Sciatic nerve (tissue), 2 donors: Measurements from ENCODE around the gene DIP2C. TPM values are rescaled to one million over a fixed set of nuclear protein-coding genes. Genes with fewer than 3 reads are reported as not detected.
"Not testable (repeated sequence)": the region's sequence is repeated elsewhere in the genome, so short reads cannot be mapped to it uniquely, and the experiment has no call there.

ENCODE experiments used
- ATAC-seq: fragments of 200-7000 bp; cut with Tn5 transposase; one replicate; pipeline ENCODE4 v1.9.1; 2020; ENCODE audit warnings: mild to moderate bottlenecking, moderate library complexity
- DNase-seq: peaks from one replicate; pipeline ENCODE4 v3.0.0-alpha.2; 2020; ENCODE audit warnings: low spot score
- intact Hi-C: fragments of 100-400 bp; cut with DNase I; formaldehyde crosslinking; loops from one replicate; pipeline ENCODE4 v1.14.2; 2022
- total RNA-seq: library from RNA; stranded (reverse); fragmentation: NEBNext Ultra II Directional; extraction: Animal tissue kit (Norgen Biotek cat#: 25700); gene quantifications from one replicate; pipeline ENCODE4 v1.2.1, GENCODE V29; 2021
- donor health status: DM: no; HTN: no; CAD: no.
- donor health status: DM: no; HTN: no; CAD: no.

DIP2C gene
- total RNA-seq, 1 donor from 2014 or later = 38.7 TPM

DNA sequence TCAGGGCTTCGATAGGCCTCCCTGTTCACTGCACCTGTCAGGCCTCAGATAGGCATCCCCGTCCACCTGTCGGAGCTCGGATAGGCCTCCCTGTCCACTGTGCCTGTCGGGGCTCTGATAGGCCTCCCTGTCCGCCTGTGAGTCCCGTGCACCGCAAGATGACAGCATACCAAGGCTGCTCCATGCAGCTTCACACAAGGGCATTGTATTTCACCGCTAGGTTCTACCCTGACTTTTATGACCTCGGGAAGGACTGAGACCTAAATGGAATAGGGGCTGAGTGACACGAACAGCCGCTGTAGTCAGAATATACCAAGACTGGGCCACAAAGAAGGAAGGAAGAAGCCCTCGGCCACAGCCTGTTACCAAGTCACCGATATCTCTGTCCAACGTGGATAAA is 271.2 kb downstream of the DIP2C start:
- DNase-seq (no peak), ATAC-seq (no peak)
- intact Hi-C loops = no loop called here

DNA sequence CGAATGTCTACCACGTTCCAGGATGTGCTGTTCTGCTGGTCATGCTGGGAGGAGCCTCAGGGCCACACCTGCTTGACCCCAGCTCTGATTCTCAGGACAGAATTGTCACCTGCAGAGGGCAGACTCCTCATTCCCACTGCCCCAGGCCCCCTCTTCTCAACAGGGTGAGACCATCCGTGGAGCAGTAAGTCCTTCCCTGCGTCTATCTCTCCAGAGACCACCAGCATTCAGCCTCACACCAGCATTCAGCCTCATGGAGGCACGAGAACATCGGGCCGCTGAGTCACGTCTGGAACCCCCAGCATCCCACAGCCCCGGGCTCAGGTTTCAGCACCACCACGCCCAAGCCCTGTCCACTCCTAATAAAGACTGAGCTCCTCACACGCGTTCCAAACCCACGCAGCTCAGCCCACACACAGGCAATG is 273.4 kb downstream of the DIP2C start:
- intact Hi-C loops = no loop called here
- no peak for ATAC-seq
- DNase-seq = no peak

DNA sequence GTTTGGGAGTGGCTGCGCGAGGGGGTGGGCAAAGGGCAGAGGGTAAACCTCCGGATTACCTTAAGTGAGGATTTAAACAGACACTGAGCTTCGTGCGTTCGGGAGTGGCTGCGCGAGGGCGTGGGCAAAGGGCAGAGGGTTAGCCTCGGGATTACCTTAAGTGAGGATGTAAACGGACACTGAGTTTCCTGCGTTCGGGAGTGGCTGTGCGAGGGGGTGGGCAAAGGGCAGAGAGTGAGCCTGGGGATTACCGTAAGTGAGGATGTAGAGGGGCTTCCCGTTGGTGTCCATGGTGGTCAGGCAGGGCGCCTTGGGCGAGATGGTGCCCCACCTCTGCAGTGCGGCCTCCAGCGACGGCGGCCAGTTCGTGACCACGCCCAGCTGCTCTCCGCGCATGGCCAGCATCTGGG is 275.8 kb downstream of the DIP2C start:
- DNase-seq = no peak
- no peak for ATAC-seq

DNA sequence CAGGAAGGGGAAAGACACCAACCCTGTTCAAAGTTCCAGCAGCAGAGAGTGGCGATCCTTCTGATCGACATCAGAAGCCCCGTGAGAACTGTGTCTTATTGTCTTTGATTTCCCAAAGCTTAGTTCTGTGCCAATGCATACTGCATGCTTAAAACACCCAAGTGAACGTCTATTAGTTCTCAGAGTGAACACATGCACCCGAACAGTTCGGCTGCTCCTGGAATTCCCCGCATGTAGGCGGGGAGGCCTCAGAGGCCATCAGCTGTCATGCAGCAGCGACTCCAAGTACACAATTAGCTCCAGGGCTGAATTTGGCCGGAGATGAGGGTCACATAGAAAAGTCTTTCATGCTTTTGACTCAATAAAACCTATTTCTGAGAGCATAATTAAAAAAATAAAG is 277.4 kb downstream of the DIP2C start:
- DNase-seq = no peak
- no peak for ATAC-seq
- intact Hi-C loops = no loop called here

More for the DNA sequence above, 275.8 kb downstream of the DIP2C start:
- intact Hi-C loops = no loop called here

DNA sequence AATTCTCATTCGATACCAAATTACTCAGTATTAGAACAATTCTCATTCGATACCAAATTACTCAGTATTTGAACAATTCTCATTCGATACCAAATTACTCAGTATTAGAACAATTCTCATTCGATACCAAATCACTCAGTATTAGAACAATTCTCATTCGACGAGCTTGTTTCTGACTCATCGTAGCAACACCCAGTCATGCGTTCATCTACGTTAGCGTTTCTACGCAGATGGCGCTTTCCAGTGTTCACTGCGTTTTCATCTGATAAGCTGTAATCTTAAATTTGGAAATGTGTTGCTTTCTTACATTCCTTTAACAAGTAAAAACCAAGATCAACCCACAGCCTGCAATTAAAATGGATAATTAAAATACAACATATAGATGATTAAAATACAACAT is 277.9 kb downstream of the DIP2C start:
- intact Hi-C loops = no loop called here
- ATAC-seq (no peak), DNase-seq (no peak)

DNA sequence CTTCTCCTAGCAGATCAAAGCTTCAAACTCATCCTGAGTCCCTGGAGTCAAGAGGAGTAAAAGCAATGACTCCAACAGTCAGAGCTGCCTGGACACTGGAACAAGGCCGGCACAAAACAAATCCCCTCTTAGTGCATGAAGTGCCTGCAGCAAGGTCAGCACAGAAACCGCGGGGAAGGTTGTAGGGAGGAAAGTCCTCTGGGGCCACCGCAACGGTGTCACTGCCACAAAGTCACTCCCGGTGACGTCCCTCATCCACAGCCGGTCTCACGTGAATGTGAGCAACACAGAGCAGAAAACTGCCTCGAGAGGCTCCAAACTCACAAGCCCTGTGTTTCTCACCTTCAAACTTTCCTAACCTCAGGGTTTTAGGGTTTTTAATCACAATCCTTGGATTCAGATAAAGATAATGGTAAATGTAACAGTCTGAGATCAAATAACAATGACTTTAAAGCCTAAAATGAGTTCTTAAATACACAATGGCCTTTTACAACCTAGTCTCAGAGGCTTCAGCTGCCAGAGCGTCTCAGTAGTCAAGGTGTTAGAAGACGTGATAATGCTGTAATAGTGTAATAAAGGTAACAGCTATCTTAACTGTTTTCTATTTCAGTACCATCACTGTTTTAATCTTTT is 279.9 kb downstream of the DIP2C start:
- DNase-seq = no peak
- intact Hi-C loops = no loop called here
- ATAC-seq = no peak

DNA sequence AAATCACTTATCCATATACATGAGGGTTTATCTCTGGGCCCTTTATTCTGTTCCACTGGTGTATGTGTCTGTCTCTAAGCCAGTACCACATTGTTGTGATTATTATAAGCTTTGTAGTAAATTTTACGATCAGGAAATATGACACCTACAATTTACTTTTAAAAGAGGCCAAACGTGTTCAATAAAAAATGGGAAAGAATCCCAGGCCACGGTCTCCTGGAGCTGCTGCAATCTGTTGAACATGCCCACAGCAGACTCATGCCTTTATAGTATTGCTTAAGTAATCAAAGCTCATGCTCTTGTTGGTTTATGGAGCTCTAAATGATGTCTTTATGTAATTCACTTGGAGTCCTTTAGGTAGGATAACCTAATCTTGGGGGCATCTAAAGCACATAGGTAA is 281.2 kb downstream of the DIP2C start:
- intact Hi-C loops = no loop called here
- DNase-seq (no peak), ATAC-seq (no peak)

DNA sequence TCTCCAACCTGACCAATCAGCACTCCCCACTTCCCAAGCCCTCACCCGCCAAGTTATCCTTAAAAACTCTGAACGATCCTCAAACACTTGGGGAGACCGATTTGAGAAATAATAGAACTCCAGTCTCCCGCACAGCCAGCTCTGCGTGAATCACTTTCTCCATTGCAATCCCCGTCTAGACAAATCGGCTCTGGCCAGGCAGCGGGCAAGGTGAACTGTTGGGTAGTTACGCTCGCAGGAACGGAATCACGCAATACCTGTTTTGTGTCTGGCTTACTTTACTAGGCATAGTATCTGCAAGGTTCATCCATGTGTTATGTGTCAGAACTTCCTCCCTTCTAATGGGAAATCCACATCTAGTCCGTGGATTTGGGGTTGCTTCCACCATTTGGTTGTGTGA is 282.5 kb downstream of the DIP2C start:
- DNase-seq (no peak), ATAC-seq (no peak)
- intact Hi-C loops = no loop called here

DNA sequence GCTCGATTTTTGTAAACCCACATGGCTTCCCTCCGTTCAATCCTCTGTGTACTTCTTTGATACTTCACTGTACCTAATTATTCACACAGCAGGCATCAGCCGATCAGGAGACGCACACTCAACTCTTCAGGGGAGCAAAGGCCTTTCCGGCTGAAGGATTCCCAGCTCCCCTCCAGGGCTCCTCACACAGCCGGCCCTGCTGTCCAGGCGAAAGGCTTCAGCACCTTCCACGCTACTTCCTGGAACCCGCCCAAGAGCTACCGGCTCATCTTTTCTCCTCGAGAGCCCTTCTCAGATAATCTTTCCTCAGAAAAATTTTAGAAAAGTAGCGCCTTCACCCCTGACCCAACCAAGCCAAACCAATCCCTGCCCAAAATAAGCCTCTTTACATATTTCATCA is 283.8 kb downstream of the DIP2C start:
- intact Hi-C loops = no loop called here
- ATAC-seq (no peak), DNase-seq (no peak)

DNA sequence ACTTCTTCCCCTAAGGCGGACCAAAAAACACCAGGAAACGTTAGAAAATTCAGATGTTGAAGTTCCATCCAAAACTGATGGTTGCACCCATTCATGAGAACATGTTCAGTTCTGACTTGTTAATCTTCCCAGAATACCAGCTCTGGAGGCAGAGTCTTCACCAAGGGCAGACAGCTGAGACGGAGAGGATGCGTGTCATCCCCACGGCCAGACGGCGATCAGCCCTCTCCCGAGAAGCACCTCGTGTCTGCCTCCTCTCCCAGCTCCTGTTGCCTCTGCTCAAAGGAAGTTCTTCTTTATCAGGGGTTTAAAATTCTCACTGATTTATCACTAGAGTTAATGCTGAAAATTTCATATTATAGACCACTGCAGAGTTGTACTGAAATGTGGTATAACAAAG is 284.5 kb downstream of the DIP2C start:
- ATAC-seq (no peak), DNase-seq (no peak)
- intact Hi-C loops = no loop called here

DNA sequence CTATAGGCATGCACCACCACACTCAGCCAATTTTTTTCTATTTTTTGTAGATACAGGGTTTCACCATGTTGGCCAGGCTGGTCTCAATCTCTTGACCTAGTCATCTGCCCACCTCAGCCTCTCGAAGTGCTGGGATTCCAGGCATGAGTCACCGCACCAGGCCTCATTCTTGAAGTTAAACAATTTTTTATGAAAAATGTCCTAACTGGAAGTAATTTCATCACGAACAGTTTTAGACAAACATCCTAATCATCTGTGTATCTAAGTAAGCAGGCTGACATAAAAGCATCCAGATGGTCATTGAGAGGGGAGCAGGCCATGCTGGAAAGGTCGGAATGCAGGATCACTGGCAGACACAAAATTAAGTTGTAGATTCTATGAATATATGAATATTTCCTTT is 285.1 kb downstream of the DIP2C start:
- intact Hi-C loops = no loop called here
- DNase-seq (no peak), ATAC-seq (no peak)

DNA sequence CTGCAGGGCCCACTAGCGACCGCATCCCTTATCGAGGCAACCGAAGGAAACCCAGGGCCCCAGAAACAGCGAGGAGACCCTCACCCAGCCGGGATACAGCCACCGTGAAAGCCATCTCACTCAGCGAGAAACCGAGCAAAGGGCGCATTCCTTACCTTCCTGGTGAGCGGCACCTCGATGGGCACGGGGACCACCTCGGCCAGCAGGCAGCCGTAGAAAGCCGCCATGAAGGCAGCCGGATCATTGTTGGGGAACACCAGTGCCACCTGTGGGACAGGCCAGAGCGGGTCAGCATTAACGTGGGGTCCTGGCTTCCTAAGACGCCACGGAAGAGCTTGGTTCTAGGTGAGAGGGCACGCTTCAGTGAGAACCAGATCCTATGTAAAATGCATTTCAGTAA is 290.5 kb downstream of the DIP2C start:
- ATAC-seq (no peak), DNase-seq (no peak)
- intact Hi-C loops = no loop called here

DNA sequence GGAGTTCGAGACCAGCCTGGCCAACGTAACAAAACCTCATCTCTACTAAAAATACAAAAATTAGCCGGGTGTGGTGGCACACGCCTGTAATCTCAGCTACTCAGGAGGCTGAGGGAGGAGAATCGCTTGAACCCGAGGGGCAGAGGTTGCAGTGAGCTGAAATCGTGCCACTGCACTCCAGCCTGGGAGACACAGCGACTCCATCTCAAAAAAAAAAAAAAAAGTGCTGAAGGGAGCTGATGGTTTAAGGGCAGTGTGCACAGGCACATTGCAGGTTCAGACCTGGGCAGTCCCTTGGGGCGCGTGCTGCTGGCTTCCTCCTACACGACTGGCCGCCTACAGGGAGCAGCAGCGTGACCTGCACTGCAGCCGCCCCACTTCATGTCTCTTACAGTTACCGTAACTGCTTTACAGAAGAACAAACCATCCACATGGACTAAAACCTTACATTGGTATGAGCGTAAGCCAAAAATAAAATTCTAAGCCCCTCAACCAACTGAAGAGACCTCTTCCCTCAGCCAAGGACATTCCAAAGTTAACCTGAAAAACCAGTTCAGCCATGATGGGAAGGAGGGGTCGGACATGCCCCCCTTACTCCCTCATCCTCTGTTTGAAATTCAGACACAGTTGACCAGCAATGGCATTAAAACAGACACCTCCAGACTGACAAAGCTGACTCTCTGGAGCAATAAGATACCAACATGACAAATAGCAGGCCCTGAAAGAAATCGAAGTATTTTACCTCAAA is 292.0 kb downstream of the DIP2C start:
- DNase-seq = no peak
- intact Hi-C loops = no loop called here
- no peak for ATAC-seq

DNA sequence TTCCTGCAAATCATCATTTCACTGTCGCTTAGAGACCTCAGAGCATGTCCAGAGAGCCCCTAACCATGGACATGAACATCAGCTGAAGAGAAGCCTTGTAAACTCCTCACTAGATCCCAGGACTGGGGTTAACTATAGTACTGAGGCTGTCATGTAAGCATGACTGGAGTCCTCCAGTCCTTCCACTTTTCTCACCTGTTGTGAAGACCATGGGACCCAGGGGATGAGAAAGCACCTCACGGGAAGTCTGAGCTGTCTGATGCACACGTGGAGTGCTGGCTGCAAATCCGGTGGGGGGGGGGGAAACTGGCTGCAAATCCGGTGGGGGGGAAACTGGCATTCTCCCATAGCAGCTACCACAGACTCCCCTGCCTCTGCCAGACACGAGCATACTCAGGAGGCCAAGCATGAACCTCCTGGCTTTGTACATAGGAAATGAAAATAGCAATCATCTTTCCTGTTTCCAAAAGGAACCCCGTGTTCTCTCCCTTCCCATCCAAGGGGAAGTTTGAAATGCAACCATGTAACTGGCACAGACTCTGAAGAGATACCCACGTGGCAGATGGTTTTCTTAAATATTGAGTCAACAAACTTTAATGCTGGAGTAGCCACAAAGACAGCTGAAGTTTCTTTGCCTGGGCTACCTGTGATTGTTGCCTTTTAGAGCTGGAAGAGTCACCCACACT is 292.8 kb downstream of the DIP2C start:
- ATAC-seq = peak; percentile 21
- no peak for DNase-seq
- intact Hi-C loops = no loop called here

DNA sequence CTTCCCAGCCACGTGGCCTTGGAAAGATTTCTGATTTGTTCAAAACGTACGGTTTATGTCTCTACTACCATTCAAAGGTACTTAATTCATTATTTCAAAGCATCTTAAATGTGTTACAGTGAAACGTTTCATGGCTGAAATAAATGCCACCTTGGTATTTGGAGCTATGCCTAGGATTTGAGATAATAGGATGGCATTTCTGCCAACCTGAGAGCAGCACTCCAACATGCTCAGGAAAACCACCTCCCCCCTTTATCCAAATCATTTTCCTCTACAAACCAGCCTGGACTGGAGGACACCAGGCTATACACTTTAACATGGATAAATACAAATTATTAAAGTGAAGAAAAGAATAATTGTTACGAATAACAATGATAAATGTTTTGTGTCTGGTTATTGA is 293.4 kb downstream of the DIP2C start:
- intact Hi-C loops = no loop called here
- DNase-seq = no peak
- ATAC-seq = no peak

DNA sequence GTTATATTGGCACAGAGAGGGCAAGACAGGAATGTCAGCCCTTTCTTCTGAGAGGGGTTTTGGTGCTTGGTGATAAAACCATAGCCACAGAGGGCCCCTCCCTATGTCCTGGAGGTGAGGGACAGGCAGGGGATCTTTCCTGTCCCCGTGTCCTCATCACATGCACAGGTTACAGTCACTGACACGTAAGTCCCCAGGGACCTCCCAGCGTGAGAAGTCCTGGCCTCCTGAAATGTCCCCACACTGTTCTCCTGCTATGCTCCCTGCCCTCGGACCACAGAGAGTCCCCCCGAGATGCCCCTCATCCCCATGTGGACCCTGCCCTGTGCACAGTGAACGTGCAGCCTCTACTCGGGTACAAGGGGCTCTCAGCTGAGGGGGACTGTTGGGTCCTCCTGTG is 293.8 kb downstream of the DIP2C start:
- ATAC-seq = no peak
- intact Hi-C loops = no loop called here

DNA sequence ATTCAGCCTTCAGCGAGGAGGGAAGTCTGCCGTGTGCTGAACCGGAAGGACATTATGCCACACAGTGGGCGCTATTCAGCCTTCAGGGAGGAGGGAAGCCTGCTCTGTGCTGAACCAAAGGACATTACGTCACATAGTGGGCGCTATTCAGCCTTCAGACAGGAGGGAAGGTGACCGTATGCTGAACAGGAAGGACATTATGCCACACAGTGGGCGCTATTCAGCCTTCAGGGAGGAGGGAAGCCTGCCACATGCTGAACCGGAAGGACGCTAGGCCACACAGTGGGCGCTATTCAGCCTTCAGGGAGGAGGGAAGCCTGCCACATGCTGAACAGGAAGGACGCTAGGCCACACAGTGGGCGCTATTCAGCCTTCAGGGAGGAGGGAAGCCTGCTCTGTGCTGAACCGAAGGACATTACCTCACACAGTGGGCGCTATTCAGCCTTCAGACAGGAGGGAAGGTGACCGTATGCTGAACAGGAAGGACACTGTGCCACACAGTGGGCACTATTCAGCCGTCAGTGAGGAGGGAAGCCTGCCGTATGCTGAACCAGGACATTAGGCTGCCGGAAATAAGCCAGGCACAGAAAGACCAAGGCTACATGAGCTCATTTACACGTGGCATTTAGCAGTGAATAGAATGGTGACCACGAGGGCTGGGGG is 294.9 kb downstream of the DIP2C start:
- DNase-seq, intact Hi-C loops: not testable (repeated sequence)
- ATAC-seq = peak; percentile 75

More for the DNA sequence above, 293.8 kb downstream of the DIP2C start:
- DNase-seq = no peak

DNA sequence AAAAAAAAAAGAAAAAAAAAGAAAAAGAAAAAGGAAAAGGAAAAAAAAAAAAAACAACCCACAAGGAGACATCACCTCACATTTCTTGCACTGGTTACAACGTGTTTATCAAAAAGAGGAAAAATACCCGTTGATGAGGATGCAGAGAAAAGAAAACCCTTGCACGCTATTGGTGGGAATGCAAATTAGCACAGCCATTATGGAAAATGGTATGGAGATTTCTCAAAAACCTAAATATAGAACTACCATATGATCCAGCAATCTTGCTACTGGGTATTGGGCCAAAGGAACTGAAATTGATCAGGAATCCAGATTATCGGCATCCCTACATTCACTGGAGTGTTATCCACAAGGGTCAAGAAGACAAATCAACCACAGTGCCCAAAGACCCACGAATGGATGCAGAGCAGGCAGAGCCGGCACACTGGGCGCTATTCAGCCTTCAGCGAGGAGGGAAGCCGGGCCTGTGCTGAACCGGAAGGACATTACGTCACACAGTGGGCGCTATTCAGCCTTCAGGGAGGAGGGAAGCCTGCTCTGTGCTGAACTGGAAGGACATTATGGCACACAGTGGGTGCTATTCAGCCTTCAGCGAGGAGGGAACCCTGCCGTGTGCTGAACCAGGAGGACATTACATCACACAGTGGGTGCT is 295.6 kb downstream of the DIP2C start:
- DNase-seq (no peak), ATAC-seq (no peak)
- intact Hi-C loops = no loop called here

DNA sequence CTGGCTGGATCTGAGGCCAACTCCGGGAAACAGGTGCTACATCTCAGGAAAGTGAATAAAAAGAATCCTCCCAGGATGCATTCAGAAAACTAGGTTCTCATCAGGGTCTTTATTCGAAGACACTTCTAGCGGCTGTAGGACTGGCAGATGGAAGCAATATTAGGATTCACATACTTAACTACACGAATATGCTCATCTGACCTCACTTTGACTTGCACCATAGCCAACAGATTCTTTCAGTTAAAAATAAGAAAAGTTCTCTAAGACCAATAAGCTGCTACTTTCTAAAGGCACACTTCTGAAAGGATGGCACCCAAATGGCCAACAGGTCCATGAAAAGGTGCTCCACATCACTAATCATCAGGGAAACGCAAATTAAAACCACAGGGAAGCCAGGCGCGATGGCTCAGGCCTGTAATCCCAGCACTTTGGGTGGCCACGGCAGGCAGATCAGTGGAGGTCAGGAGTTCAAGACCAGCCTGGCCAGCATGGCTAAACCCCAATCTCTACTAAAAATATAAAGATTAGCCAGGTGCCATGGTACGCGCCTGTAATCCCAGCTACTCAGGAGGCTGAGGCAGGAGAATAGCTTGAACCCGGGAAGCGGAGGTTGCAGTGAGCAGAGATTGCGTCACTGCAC is 296.2 kb downstream of the DIP2C start:
- ATAC-seq = no peak
- no peak for DNase-seq
- intact Hi-C loops = no loop called here
